Panc1 (cell line): ENCODE measurements around the gene SCAMP1. TPM values are rescaled to one million over a fixed set of nuclear protein-coding genes. Genes with fewer than 3 reads are reported as not detected.

ENCODE experiments used
- ATAC-seq: fragments of 200-7000 bp; cut with Tn5 transposase; 2 replicates; pipeline ENCODE4 v1.9.1; 2020; ENCODE audit warnings: mild to moderate bottlenecking, moderate library complexity
- BruUV-seq: library from RNA; stranded (reverse); fragments of 400-500 nt; replicated peaks from 2 replicates; lab custom pipeline; 2021; lab: Mats Ljungman, UMichigan
- CTCF ChIA-PET: fragments of 300-600 bp; sonication (Branson Sonifier 250); formaldehyde crosslinking; loops from one replicate; lab custom pipeline; 2022; ENCODE audit warnings: antibody characterized with exemption; lab: Charles Lee
- POLR2A ChIA-PET: fragments of 300-600 bp; sonication (Branson Sonifier 250); formaldehyde crosslinking; loops from one replicate; lab custom pipeline; 2022; ENCODE audit warnings: antibody characterized with exemption; lab: Charles Lee
- DNase-seq: peaks from one replicate; pipeline ENCODE4 v3.0.0-alpha.2; 2010; ENCODE audit warnings: low read depth, low spot score
- H3K27ac ChIP-seq: 2 replicates; pipeline ENCODE4 v1.5.1; 2011; ENCODE audit warnings: mild to moderate bottlenecking, low read length, inconsistent platforms
- H3K27me3 ChIP-seq: fragments of 200-500 bp; sonication (Bioruptor generic); 2 replicates; pipeline ENCODE4 v1.6.0; 2014; ENCODE audit warnings: low read length, inconsistent platforms; ENCODE audit not compliant: control insufficient read depth, insufficient read depth
- H3K36me3 ChIP-seq: fragments of 200-500 bp; sonication (Bioruptor generic); 2 replicates; pipeline ENCODE4 v1.5.1; 2014; ENCODE audit warnings: inconsistent platforms, mild to moderate bottlenecking, low read length, moderate library complexity; ENCODE audit not compliant: control insufficient read depth, insufficient read depth
- H3K4me1 ChIP-seq: 2 replicates; pipeline ENCODE4 v1.5.1; 2011; ENCODE audit warnings: inconsistent platforms, mild to moderate bottlenecking, low read length, moderate library complexity; ENCODE audit not compliant: control insufficient read depth, insufficient read depth
- H3K4me3 ChIP-seq, 2 experiments: 2 replicates each; pipeline ENCODE4 v1.5.1; 2011 to 2012; ENCODE audit warnings: low read depth in 2 of 2, low read length in 2 of 2, mild to moderate bottlenecking in 2 of 2, inconsistent platforms in 1 of 2, moderate library complexity in 1 of 2
- H3K9me3 ChIP-seq: fragments of 200-500 bp; sonication (Bioruptor generic); 2 replicates; pipeline ENCODE4 v1.5.1; 2014; ENCODE audit warnings: low read depth, mild to moderate bottlenecking, inconsistent platforms, low read length, moderate library complexity; ENCODE audit not compliant: control insufficient read depth, insufficient read depth
- POLR2AphosphoS5 ChIP-seq: IDR thresholded peaks from 2 replicates; pipeline ENCODE4 v1.6.1; 2012; ENCODE audit warnings: mild to moderate bottlenecking, low read depth, low read length, moderate library complexity
- SIN3A ChIP-seq: IDR thresholded peaks from 2 replicates; pipeline ENCODE4 v1.6.1; 2012; ENCODE audit warnings: low read depth, mild to moderate bottlenecking, low read length, moderate library complexity, borderline replicate concordance; ENCODE audit not compliant: insufficient read depth
- TCF7L2 ChIP-seq: IDR thresholded peaks from 2 replicates; pipeline ENCODE4 v1.6.1; 2011; ENCODE audit warnings: mild to moderate bottlenecking, low read depth, low read length, inconsistent platforms
- in situ Hi-C: cut with HindIII; loops from 2 replicates; pipeline ENCODE4 v1.10.0; 2016; ENCODE audit warnings: low sequenced_read_pairs, low pct_unique_long_range_greater_than_20kb
- intact Hi-C: fragments of 100-400 bp; cut with micrococcal nuclease; formaldehyde crosslinking; loops from one replicate; pipeline ENCODE4 v1.10.0; 2022; ENCODE audit not compliant: unreplicated experiment
- total RNA-seq: library from RNA; stranded (reverse); gene quantifications from one replicate; pipeline ENCODE4 v1.2.1, GENCODE V29; 2021; ENCODE audit not compliant: unreplicated experiment
- TF ChIP-seq, protein P1 (sequence below): fragments of 450-650 bp; IDR thresholded peaks from 2 replicates; pipeline ENCODE4 v1.5.1; 2017; ENCODE audit warnings: mild to moderate bottlenecking
- TF ChIP-seq, protein P2 (sequence below), 2 experiments: IDR thresholded peaks; 2 replicates each; pipeline ENCODE4 v1.6.1; 2011 to 2012; ENCODE audit warnings: low read depth in 2 of 2, control low read depth in 1 of 2, low read length in 1 of 2, mild to moderate bottlenecking in 1 of 2, moderate library complexity in 1 of 2; ENCODE audit not compliant: insufficient read depth in 1 of 2

SCAMP1 gene
- total RNA-seq, 1 experiment from 2014 or later: 51.3 TPM

DNA sequence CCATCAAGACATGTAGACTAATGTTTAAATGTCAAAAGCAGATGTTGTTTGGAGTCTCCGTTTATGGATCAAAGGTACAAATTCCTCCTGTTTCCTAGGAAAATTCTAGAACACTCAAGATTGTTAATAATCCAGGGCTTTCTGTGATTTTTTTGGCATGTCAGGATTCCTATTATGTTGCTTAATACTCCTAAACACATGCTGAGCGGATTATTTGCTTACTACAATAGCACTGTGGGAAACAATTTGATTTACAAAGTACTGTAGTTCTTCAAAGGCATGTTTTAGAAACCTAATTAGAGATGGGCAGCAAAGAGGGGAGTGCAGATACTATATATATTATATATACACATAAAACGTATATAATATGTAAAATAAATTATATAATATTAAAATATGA lies 19.0 kb upstream of the SCAMP1 start:
- intact Hi-C loops: no loop called here
- TF ChIP-seq SIN3A (no peak), TCF7L2 (no peak), POLR2AphosphoS5 (no peak)
- TF ChIP-seq, protein P1, sequence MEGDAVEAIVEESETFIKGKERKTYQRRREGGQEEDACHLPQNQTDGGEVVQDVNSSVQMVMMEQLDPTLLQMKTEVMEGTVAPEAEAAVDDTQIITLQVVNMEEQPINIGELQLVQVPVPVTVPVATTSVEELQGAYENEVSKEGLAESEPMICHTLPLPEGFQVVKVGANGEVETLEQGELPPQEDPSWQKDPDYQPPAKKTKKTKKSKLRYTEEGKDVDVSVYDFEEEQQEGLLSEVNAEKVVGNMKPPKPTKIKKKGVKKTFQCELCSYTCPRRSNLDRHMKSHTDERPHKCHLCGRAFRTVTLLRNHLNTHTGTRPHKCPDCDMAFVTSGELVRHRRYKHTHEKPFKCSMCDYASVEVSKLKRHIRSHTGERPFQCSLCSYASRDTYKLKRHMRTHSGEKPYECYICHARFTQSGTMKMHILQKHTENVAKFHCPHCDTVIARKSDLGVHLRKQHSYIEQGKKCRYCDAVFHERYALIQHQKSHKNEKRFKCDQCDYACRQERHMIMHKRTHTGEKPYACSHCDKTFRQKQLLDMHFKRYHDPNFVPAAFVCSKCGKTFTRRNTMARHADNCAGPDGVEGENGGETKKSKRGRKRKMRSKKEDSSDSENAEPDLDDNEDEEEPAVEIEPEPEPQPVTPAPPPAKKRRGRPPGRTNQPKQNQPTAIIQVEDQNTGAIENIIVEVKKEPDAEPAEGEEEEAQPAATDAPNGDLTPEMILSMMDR: no peak
- TF ChIP-seq, protein P2, sequence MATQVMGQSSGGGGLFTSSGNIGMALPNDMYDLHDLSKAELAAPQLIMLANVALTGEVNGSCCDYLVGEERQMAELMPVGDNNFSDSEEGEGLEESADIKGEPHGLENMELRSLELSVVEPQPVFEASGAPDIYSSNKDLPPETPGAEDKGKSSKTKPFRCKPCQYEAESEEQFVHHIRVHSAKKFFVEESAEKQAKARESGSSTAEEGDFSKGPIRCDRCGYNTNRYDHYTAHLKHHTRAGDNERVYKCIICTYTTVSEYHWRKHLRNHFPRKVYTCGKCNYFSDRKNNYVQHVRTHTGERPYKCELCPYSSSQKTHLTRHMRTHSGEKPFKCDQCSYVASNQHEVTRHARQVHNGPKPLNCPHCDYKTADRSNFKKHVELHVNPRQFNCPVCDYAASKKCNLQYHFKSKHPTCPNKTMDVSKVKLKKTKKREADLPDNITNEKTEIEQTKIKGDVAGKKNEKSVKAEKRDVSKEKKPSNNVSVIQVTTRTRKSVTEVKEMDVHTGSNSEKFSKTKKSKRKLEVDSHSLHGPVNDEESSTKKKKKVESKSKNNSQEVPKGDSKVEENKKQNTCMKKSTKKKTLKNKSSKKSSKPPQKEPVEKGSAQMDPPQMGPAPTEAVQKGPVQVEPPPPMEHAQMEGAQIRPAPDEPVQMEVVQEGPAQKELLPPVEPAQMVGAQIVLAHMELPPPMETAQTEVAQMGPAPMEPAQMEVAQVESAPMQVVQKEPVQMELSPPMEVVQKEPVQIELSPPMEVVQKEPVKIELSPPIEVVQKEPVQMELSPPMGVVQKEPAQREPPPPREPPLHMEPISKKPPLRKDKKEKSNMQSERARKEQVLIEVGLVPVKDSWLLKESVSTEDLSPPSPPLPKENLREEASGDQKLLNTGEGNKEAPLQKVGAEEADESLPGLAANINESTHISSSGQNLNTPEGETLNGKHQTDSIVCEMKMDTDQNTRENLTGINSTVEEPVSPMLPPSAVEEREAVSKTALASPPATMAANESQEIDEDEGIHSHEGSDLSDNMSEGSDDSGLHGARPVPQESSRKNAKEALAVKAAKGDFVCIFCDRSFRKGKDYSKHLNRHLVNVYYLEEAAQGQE (IDR thresholded peaks at IDR 0.05; ENCODE audit: insufficient read depth in 1 of 2, low read depth in 2 of 2, low read length in 1 of 2): no peak

DNA sequence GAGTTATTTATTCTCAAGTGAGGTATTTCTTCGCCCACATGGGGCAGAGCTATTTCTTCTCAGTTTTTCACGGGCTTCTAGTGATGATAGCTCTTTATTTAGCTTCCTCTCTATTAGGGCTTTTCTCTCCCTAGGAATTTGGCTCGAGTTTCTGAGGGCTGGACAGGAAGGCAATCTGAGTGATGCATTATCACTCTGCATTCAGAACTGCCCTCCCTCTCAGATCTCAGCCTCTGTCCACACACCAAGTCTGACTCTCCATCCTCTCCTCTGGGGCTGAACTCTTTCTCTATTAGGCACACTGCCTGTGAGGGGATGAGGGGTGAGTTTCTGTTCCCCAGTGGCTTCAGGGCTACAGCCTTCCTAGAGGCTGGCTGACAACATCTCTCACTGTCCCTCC lies 14.9 kb upstream of the SCAMP1 start:
- H3K4me1 ChIP-seq: no peaks in the 10 kb centered on the region
- CTCF ChIA-PET: no interaction called here
- no peaks in the 10 kb centered on the region for H3K36me3 ChIP-seq
- no peaks in the 10 kb centered on the region for H3K9me3 ChIP-seq
- TF ChIP-seq SIN3A (no peak), TCF7L2 (no peak), POLR2AphosphoS5 (no peak)
- TF ChIP-seq, protein P2 (IDR thresholded peaks at IDR 0.05; ENCODE audit: insufficient read depth in 1 of 2, low read depth in 2 of 2, low read length in 1 of 2): no peak
- TF ChIP-seq, protein P1: no peak
- intact Hi-C loops (no loop called here), in situ Hi-C loops (no loop called here)
- POLR2A ChIA-PET: no interaction called here
- DNase-seq (no peak), ATAC-seq (no peak)
- no TSS peak for BruUV-seq
- no peak overlapping the region for H3K27ac ChIP-seq
- no peak overlapping the region for H3K4me3 ChIP-seq
- no peaks in the 10 kb centered on the region for H3K27me3 ChIP-seq

More for the DNA sequence above, 19.0 kb upstream of the SCAMP1 start:
- DNase-seq (no peak), ATAC-seq (no peak)
- H3K27me3 ChIP-seq: no peaks in the 10 kb centered on the region
- H3K36me3 ChIP-seq: no peaks in the 10 kb centered on the region
- BruUV-seq: no TSS peak
- in situ Hi-C loops: no loop called here
- H3K4me3 ChIP-seq: no peak overlapping the region
- POLR2A ChIA-PET: interaction anchor here (0.5 kb wide), 1 partner anchor 586 kb away, joined by 5 read pairs; no protein-coding TSS in a partner anchor
- H3K27ac ChIP-seq: no peak overlapping the region
- H3K9me3 ChIP-seq: peaks cover 2% of the 10 kb centered on the region; the same call in 1 of the 2 replicates
- H3K4me1 ChIP-seq: no peaks in the 10 kb centered on the region
- CTCF ChIA-PET: no interaction called here
